Adipose tissue (tissue), 3 donors: ENCODE measurements around the gene KHDRBS1. TPM values are rescaled to one million over a fixed set of nuclear protein-coding genes. Genes with fewer than 3 reads are reported as not detected.
"Not testable (repeated sequence)": the region's sequence is repeated elsewhere in the genome, so short reads cannot be mapped to it uniquely, and the experiment has no call there.

Experiments used
- H3K27ac ChIP-seq: one replicate; pipeline ENCODE4 v1.5.1; 2013; ENCODE audit warnings: low read depth, low read length
- WGBS, 3 donors: extraction: QIAGEN DNeasy Blood & Tissue Kit; methylation state at CpG; one replicate each; pipeline ENCODE4 v1.1.7; 2013; 5-methylcytosine and 5-hydroxymethylcytosine counted together
- polyA plus RNA-seq, 3 donors: library from polyadenylated mRNA; stranded (reverse); fragments of 200-250 nt; gene quantifications; one replicate each; pipeline ENCODE4 v1.2.3, GENCODE V29; 2013
- donor health status: healthy with polysubstance abuse.
- donor health status: Bipolar disorder and iron deficiency.
- donor health status: healthy.

Gene KHDRBS1
- polyA plus RNA-seq, 3 donors, result 35.7 to 85.9 (median 62.4) TPM

DNA sequence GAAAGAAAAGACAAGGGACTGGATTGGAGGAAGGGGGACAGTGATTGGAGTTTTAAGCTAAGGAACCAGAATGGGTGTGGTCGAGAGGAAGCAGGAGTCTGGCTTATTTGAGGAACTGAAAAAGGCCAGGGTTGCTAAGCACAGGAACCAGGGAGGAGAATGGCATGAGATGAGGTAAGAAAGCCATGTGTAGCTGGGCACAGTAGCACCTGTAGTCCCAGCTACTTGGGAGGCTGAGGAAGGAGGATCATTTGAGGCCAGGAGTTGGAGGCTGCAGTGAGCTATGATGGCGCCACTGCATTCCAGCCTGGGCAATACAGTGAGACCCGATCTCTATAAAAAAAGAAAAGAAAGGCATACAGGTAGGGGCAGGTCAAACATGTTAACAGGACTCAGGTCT is 8.1 kb upstream of the KHDRBS1 start:
- H3K27ac ChIP-seq, result no peak overlapping the region
- WGBS, 3 donors, result 78 to 88% (median 87%) methylated on average over 3 of the region's 3 CpGs

DNA sequence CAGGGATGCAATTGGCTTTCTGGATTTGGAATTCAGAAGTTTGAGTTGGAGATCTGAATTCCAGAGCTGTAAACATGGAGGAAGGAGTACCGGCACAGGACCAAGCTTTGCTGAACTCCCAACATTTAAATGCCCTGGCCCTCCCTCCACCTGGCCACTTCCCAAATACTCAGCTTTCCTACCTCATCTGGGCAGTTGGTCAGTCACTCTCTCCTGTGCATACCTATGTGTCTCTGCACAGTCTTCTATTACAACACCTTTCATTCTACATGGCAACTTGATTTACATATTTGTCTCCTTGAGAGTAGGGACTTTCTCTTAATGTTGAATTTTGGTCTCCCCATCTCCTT is 6.1 kb upstream of the KHDRBS1 start:
- no peak overlapping the region for H3K27ac ChIP-seq
- WGBS, 3 donors, result 92 to 95% (median 92%) methylated on average over 1 of the region's 1 CpG

DNA sequence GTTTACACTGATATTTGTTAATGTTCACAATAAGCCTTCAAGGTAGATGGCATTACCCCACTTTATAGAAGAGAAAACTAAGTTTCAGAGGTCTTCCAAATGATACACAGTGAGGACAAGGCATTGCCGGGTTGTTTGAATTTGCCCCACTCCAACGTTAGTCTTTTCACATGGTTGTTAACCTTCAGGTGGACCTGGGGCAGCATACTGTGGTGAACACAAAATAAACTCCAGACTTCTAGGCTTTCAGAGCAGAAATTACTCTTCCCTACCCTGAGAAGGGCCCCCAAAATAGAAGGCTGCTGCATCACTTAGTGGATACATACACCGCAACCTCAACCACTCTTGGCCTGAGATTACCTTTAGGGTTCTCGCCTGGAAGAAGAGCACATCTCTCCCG is 3.4 kb upstream of the KHDRBS1 start:
- H3K27ac ChIP-seq, result no peak overlapping the region
- WGBS, 3 donors, result 83 to 93% (median 86%) methylated on average over 5 of the region's 5 CpGs

GRCh38 chr1:32012709-32013385 is 821 bp upstream of the KHDRBS1 start:
- peak overlapping the region; percentile 77 for H3K27ac ChIP-seq
- WGBS, 3 donors, result 53 to 55% (median 54%) methylated on average over 12 of the region's 12 CpGs

DNA sequence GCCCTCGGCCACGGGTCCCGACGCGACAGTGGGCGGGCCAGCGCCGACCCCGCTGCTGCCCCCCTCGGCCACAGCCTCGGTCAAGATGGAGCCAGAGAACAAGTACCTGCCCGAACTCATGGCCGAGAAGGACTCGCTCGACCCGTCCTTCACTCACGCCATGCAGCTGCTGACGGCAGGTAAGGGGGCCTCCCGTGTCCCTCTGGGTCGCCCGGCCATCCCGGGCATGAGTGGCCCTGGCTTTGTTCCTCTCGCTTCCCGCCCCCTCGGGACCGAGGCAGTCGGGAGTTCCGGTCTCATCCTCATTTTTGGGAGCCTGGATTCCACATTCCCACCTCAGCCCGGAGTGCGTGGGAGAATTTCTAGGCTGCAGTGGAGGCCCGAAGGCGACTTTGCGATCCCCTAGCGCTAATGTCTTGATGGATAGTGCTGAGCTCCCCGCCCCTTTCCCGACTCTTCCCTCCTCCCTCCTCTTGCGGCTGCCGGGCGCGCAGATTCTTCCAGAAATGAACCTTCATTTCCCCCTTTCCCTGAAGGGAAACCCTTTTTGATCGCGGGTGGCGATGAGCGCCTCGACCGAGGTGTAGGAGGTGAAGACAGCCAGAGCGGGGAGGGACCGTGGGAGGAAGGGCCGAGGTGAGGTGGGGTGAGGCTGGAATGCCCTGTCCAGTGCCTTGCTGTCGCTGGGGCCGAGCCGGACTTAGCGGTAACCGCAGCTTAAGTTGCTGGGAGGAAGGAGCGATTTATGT is 705 bp downstream of the KHDRBS1 start:
- WGBS, 3 donors, result 0 to 1% (median 0%) methylated on average over 54 to 55 of the region's 55 CpGs
- peak overlapping the region; percentile 93 for H3K27ac ChIP-seq

DNA sequence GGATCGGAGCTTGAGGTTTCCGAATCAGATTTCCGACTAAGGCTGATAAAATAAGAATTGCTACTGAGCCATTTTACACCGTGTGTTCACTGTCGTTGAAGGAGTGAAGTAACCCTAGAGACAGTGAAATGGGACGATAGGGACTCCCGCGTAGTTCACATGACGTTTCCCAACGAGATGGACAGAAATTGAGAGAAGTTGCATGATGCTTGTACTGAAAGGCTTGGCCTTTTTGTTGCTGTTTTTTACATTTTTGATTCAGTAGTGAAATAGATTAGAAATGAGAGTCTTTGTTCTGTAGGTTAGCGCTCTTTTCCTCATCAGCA is 1.2 kb downstream of the KHDRBS1 start:
- no peak overlapping the region for H3K27ac ChIP-seq
- WGBS, 3 donors, result 0 to 1% (median 0%) methylated on average over 11 of the region's 11 CpGs

DNA sequence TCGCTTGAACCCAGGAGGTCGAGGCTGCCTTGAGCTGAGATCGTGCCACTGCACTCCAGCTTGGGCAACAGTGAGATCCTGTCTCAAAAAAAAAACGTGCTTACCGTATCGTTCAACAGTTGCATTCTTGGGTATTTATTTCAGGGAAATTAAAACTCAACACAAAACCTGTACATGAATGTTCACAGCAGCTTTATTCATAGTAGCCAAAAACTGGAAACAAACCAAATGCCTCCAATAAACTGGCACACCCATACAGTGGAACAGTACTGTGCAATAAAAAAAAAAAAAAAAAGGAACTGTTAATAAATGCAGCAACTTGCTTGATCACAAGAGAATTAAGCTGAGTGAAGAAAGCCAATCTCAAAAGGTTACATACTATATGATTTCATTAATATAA is 6.7 kb downstream of the KHDRBS1 start:
- no peak overlapping the region for H3K27ac ChIP-seq

GRCh38 chr1:32021574-32022018 is 7.9 kb downstream of the KHDRBS1 start:
- 84 to 89% (median 87%) methylated on average over 8 of the region's 8 CpGs for WGBS, 3 donors
- not testable (repeated sequence) for H3K27ac ChIP-seq

More for the DNA sequence above, 6.7 kb downstream of the KHDRBS1 start:
- WGBS, 3 donors, result 45 to 54% (median 45%) methylated on average over 6 of the region's 6 CpGs

GRCh38 chr1:32023351-32023750 is 9.7 kb downstream of the KHDRBS1 start:
- 36 to 77% (median 68%) methylated on average over 3 of the region's 3 CpGs for WGBS, 3 donors
- H3K27ac ChIP-seq, result no peak overlapping the region

DNA sequence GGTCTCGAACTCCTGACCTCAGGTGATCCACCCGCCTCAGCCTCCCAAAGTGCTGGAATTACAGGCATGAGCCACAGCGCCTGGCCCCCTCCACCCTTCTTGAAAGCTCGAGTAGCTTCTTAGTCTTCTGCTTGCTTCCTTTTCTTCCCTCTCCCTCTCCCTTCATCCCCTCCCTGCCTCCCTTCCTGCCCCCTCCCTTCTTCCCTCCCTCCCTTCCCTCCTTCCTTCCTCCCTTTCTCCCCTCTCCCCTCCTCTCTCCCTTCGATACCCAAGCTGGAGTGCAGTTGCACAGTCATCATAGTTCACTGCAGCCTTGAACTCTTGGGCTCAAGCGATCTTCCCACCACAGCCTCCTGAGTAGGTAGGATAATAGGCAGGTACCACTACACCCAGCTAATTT is 11.8 kb downstream of the KHDRBS1 start:
- no peak overlapping the region for H3K27ac ChIP-seq
- 65 to 83% (median 75%) methylated on average over 5 to 6 of the region's 6 CpGs for WGBS, 3 donors

GRCh38 chr1:32028746-32029145 is 15.1 kb downstream of the KHDRBS1 start:
- H3K27ac ChIP-seq, result no peak overlapping the region
- 94 to 99% (median 99%) methylated on average over 3 of the region's 3 CpGs for WGBS, 3 donors

GRCh38 chr1:32031578-32032274 is 18.1 kb downstream of the KHDRBS1 start:
- WGBS, 3 donors, result 81 to 90% (median 84%) methylated on average over 8 of the region's 8 CpGs
- H3K27ac ChIP-seq, result no peak overlapping the region

DNA sequence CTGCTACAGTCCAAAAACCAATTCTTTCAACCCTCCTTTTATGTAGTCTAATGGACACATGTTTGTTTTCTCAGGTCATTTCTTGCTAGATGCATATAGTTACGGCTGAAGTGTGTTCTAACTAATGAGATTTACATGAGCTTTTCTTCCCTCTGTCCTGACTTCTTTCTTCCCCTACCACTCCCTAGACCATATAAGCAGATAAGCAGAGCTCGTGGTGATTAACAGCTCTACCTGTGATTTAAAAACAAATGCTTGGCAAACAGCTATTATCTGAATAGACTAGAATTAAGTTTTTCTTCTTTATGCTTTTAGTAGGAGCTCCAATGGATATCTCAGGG is 18.6 kb downstream of the KHDRBS1 start:
- 61 to 89% (median 76%) methylated on average over 2 of the region's 2 CpGs for WGBS, 3 donors
- no peak overlapping the region for H3K27ac ChIP-seq

GRCh38 chr1:32035119-32035518 is 21.5 kb downstream of the KHDRBS1 start:
- H3K27ac ChIP-seq, result no peak overlapping the region

DNA sequence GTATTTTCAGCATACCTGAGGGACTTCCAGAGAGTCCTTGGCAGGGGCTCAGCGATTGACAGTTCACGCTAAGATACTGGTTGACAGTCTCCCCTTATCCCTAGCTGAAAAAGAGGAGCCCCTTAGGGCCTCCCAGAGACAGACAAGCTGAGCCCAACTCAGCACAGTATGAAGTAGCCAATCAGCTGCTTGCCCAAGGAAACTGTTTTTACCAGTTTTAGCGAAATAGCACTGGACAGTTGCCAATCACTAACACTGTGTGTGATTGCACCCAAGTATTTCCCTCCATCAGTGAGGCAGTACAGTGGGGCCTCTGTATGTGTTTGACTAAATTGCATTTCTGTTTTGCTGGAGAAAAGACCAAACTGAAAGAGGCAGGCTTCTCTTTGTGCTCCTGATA is 27.0 kb downstream of the KHDRBS1 start:
- 78 to 92% (median 87%) methylated on average over 3 of the region's 3 CpGs for WGBS, 3 donors
- H3K27ac ChIP-seq, result no peak overlapping the region

More at GRCh38 chr1:32035119-32035518, 21.5 kb downstream of the KHDRBS1 start:
- 86 to 92% (median 88%) methylated on average over 3 of the region's 3 CpGs for WGBS, 3 donors

- H3K27ac ChIP-seq, result no peak overlapping the region
- WGBS, 3 donors, result 69 to 80% (median 72%) methylated on average over 5 of the region's 5 CpGs
These were observed 28.7 kb downstream of the KHDRBS1 start for GRCh38 chr1:32042330-32042729.

DNA sequence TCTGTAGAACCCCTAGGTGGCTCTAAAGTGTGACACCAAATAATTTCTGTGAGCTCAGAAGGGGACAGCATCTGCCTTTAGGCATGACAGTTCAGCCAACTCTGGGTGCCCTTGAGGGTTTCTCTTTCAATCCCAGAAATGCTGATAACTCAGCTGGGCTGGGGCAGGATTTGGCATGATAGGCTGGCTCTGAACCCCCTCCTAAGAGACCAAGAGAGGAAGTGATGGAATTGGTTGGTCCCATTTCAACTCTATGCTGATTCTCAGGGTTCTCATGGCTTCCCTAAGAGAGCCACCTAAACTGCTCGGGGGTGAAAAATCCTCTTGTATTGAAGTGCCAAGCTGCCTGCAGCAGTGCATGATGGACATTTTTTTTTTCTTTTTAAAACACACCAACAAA is 30.6 kb downstream of the KHDRBS1 start:
- 82 to 91% (median 83%) methylated on average over 1 of the region's 1 CpG for WGBS, 3 donors
- H3K27ac ChIP-seq, result no peak overlapping the region

DNA sequence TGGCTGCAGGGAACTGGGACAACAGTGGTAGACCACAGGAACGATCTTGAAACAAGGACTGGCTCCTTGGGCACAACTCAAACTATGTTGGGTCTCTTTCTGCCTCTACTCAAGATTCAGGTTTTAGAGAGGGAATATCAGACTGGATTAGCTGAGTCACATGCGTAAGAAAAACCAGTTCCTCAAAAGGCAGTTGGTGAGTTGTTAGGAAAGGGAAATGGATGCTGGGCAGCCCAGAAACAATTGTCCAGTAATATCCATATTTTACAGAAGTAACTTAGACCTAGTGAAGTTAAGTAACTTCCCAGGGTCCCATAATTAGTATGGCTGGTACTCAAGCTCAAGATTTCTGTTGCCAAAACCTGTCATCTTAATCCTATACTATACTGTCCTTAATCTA is 32.1 kb downstream of the KHDRBS1 start:
- H3K27ac ChIP-seq, result no peak overlapping the region
- 63 to 94% (median 72%) methylated on average over 2 of the region's 2 CpGs for WGBS, 3 donors

DNA sequence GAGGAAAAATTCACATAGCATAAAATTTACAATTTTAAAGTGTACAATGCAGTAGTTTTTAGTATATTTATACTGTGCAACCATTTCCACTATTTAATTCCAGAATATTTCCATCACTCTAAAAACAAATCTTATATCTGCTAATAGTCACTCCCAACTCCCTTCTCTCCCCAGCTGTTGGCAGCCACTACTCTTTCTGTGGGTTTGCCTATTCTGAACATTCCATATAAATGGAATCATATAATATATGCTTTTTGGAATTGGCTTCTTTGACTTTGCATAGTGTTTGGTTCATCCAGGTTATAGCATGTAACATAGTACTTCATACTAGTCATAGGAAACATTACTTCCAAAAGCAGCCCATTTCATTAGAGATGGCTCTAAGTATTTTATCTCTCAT is 34.0 kb downstream of the KHDRBS1 start:
- no peak overlapping the region for H3K27ac ChIP-seq

GRCh38 chr1:32048440-32048839 is 34.8 kb downstream of the KHDRBS1 start:
- 79 to 85% (median 83%) methylated on average over 2 of the region's 2 CpGs for WGBS, 3 donors
- no peak overlapping the region for H3K27ac ChIP-seq
